Smooth muscle cell (in vitro differentiated cells): Measurements from ENCODE around the gene SAG. TPM values are rescaled to one million over a fixed set of nuclear protein-coding genes. Genes with fewer than 3 reads are reported as not detected.

Experiments
- DNase-seq: peaks from one replicate; lab custom pipeline; 2025; ENCODE audit not compliant: unreplicated experiment; lab: John Stamatoyannopoulos, UW
- H2AFZ ChIP-seq: fragments of 200-600 bp; sonication (generic); 2 replicates; pipeline ENCODE4 v1.6.0; 2016; ENCODE audit warnings: antibody characterized with exemption, low read depth, mild to moderate bottlenecking
- H3F3A ChIP-seq: fragments of 200-600 bp; sonication (generic); 2 replicates; pipeline ENCODE4 v1.6.0; 2017; ENCODE audit warnings: antibody characterized with exemption, low read depth
- H3K27ac ChIP-seq: fragments of 200-600 bp; sonication (generic); 2 replicates; pipeline ENCODE4 v1.5.1; 2016; ENCODE audit warnings: low read depth, mild to moderate bottlenecking
- H3K27me3 ChIP-seq: fragments of 200-600 bp; sonication (generic); 2 replicates; pipeline ENCODE4 v1.6.1; 2016; ENCODE audit warnings: low read depth, mild to moderate bottlenecking
- H3K36me3 ChIP-seq: fragments of 200-600 bp; sonication (generic); 2 replicates; pipeline ENCODE4 v1.5.1; 2016; ENCODE audit warnings: low read depth
- H3K4me1 ChIP-seq: fragments of 200-600 bp; sonication (generic); 2 replicates; pipeline ENCODE4 v1.5.1; 2016; ENCODE audit warnings: low read depth
- H3K4me2 ChIP-seq: fragments of 200-600 bp; sonication (generic); 2 replicates; pipeline ENCODE4 v1.6.0; 2016; ENCODE audit warnings: mild to moderate bottlenecking
- H3K4me3 ChIP-seq: fragments of 200-600 bp; sonication (generic); 2 replicates; pipeline ENCODE4 v1.5.1; 2016; ENCODE audit warnings: mild to moderate bottlenecking
- H3K79me2 ChIP-seq: fragments of 200-600 bp; sonication (generic); 2 replicates; pipeline ENCODE4 v1.6.0; 2016; ENCODE audit warnings: low read depth, mild to moderate bottlenecking
- H3K9ac ChIP-seq: fragments of 200-600 bp; sonication (generic); 2 replicates; pipeline ENCODE4 v1.6.0; 2016; ENCODE audit warnings: low read depth
- H3K9me3 ChIP-seq: fragments of 200-600 bp; sonication (generic); replicated peaks from 2 replicates; pipeline ENCODE4 v1.5.1; 2016; ENCODE audit warnings: low read depth
- H4K20me1 ChIP-seq: fragments of 200-600 bp; sonication (generic); 2 replicates; pipeline ENCODE4 v1.6.0; 2016; ENCODE audit warnings: low read depth
- WGBS: methylation state at CpG from one replicate; pipeline ENCODE4 v1.1.7; 2016; ENCODE audit warnings: low lambda C conversion rate; 5-methylcytosine and 5-hydroxymethylcytosine counted together
- polyA plus RNA-seq: library from polyadenylated mRNA; unstranded; fragments of >200 nt; fragmentation: Nextera tagmentation; extraction: Ambion mirVana; gene quantifications from 2 replicates; pipeline ENCODE4 v1.2.1, GENCODE V29; 2016
- total RNA-seq: library from RNA; depleted of rRNA; stranded (reverse); fragments of >200 nt; gene quantifications from 2 replicates; pipeline ENCODE4 v1.2.3, GENCODE V29; 2014
- TF ChIP-seq, protein P1 (sequence below): fragments of 200-600 bp; sonication (generic); IDR thresholded peaks from 2 replicates; pipeline ENCODE4 v1.5.1; 2017; ENCODE audit warnings: borderline replicate concordance, mild to moderate bottlenecking, antibody characterized with exemption; ENCODE audit not compliant: insufficient read depth, poor library complexity, severe bottlenecking

The SAG gene
- total and polyA plus RNA-seq, 2 experiments from 2014 or later: not detected

DNA sequence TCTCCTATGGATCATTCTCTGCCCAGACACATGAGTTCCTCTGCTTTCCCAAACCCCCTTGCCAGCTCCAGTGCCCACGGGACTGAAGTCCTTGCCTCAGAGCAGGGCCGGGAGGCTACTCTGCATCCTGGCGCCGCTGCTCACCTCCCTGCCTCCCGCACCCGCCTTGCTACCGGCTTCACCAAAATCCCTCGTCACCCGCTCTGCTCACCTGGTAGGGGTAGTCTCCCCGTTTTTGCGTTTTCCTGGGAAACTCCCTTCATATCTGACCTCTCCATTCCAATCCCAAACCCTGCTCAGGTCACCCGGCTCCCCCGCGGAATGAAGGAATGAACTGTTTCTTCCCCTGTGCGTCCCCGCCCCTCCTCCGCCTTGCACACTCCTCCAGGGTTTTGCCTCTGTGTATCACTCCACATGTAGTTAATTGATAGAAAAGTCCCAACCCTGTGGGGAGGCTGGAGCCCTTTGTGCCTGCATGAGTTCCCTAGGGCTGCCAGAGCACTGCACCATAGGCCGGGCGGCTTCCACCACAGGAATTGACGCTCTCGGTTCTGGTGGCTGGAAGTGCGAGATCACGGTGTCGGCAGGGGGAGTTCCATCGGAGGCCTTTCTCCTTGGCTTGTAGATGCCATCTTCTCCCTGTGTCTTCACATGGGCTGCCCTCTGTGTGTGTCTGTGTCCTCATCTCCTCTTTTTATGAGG, 44.7 kb downstream of the SAG start:
- Histone ChIP-seq H3K4me3 (no peak overlapping the region), H3K27ac (peak overlapping the region; percentile 92), H3K9ac (no peak overlapping the region), H3K4me2 (no peak overlapping the region), H3K9me3 (no peaks in the 10 kb centered on the region), H3K27me3 (no peaks in the 10 kb centered on the region), H2AFZ (no peak overlapping the region), H3F3A (peaks cover 10% of the 10 kb centered on the region), H3K79me2 (peaks cover 17% of the 10 kb centered on the region), H3K4me1 (peaks cover 29% of the 10 kb centered on the region), H3K36me3 (no peaks in the 10 kb centered on the region), H4K20me1 (peaks cover 23% of the 10 kb centered on the region)
- TF ChIP-seq, protein P1, sequence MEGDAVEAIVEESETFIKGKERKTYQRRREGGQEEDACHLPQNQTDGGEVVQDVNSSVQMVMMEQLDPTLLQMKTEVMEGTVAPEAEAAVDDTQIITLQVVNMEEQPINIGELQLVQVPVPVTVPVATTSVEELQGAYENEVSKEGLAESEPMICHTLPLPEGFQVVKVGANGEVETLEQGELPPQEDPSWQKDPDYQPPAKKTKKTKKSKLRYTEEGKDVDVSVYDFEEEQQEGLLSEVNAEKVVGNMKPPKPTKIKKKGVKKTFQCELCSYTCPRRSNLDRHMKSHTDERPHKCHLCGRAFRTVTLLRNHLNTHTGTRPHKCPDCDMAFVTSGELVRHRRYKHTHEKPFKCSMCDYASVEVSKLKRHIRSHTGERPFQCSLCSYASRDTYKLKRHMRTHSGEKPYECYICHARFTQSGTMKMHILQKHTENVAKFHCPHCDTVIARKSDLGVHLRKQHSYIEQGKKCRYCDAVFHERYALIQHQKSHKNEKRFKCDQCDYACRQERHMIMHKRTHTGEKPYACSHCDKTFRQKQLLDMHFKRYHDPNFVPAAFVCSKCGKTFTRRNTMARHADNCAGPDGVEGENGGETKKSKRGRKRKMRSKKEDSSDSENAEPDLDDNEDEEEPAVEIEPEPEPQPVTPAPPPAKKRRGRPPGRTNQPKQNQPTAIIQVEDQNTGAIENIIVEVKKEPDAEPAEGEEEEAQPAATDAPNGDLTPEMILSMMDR: no peak
- DNase-seq: no peak
- 98% methylated on average over 25 of the region's 25 CpGs for WGBS

DNA sequence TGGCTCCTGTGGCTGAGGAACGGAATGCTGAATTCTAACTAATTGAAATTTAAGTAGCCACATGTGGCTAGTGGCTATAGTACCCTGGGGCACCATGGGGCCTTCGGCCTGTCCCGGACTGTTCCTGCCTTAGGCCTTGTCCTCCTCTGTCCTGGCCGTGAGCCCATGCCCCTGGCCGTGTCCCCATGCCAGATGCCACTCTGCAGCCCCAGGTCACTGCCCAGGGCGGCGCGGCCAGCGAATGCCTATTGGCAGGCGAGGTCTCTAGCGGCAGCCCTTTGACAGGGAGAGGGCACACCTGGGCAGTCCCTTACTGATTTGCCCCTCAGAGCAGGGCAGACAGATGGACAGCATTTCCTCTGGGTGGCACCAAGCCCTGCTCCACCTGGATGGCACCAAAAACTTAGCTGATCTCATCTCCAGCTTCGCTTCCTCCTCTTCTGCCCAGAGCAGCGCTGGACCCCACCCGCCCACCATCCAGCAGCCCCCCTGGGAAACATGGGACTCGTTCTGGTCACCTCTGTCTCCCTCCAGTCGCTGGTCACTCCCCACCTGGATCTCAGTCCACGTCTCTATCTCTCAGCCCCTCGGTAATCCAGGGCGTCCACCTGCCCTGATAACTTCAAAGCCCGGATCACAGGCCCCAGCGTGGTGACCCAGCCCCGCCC, 45.6 kb downstream of the SAG start:
- H3K4me3 ChIP-seq: peak overlapping the region; percentile 69
- no peaks in the 10 kb centered on the region for H3K27me3 ChIP-seq
- peak overlapping the region; percentile 93 for H3K4me2 ChIP-seq
- WGBS: 73% methylated on average over 22 of the region's 22 CpGs
- peaks cover 16% of the 10 kb centered on the region for H3F3A ChIP-seq
- no peak overlapping the region for H3K9ac ChIP-seq
- H3K4me1 ChIP-seq: peaks cover 29% of the 10 kb centered on the region
- H4K20me1 ChIP-seq: peaks cover 30% of the 10 kb centered on the region
- TF ChIP-seq, protein P1: no peak
- H3K27ac ChIP-seq: peak overlapping the region; percentile 77
- H2AFZ ChIP-seq: peak overlapping the region; percentile 100
- no peaks in the 10 kb centered on the region for H3K9me3 ChIP-seq
- H3K36me3 ChIP-seq: no peaks in the 10 kb centered on the region
- peaks cover 17% of the 10 kb centered on the region for H3K79me2 ChIP-seq
- DNase-seq: no peak

DNA sequence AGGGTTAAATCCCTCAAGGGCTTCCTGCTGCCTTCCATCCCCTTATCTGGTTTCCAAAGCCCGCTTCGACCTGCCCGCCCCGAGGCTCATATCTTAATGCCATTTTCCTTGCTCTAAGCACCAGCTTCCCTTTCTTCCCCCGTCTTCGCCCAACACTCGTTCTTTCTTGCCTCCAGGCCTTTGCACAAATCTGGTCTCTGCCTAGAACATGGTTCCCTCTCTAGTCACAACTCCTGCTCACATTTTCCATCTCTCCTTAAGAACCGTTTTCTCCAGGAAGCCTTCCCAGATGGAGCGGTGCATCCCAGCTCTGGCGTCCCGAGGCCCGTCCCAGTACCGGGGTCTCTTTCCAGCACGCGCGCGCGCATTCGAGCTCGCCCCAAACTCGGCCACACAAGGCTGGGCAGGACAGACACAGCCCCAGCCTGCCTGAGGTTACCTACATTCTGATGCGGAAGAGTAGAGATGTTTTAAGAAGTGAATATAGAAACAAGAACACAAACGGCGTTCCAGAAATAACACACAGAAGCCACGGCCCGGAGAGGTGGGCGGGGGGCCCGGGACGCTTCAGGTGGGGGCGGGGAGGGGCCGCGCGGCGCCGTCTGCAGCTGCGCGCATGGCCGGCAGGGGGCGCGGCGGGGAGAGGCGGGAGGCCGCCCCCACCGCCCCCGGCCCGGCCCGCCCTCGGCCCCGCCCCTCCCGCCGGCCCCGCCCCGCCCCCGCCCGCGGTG, 46.3 kb downstream of the SAG start, which contains the start of gene DGKD:
Gene DGKD (plus strand): TSS at position 726 of the 731 bp plus-strand sequence. CDS start 25 bp downstream, outside the sequence.
- H3K27me3 ChIP-seq: no peaks in the 10 kb centered on the region
- 6% methylated on average over 22 of the region's 56 CpGs for WGBS
- H3K36me3 ChIP-seq: no peaks in the 10 kb centered on the region
- H3K9ac ChIP-seq: peak within 1 kb of the TSS; percentile 56
- peak; percentile 68 for DNase-seq
- H2AFZ ChIP-seq: peak within 1 kb of the TSS; percentile 100
- TF ChIP-seq, protein P1: peak; percentile 49
- peaks cover 21% of the 10 kb centered on the region for H3F3A ChIP-seq
- peak within 1 kb of the TSS; percentile 69 for H3K4me3 ChIP-seq
- H3K27ac ChIP-seq: peak within 1 kb of the TSS; percentile 77
- peaks cover 17% of the 10 kb centered on the region for H3K79me2 ChIP-seq
- peak within 1 kb of the TSS; percentile 93 for H3K4me2 ChIP-seq
- peaks cover 30% of the 10 kb centered on the region for H4K20me1 ChIP-seq
- peaks cover 29% of the 10 kb centered on the region for H3K4me1 ChIP-seq
- H3K9me3 ChIP-seq: no peaks in the 10 kb centered on the region
